RKO (cell line): ENCODE results near the gene NUP98.
"Not testable (repeated sequence)": the region's sequence is repeated elsewhere in the genome, so short reads cannot be mapped to it uniquely, and the experiment has no call there.

ENCODE experiments used
- DNase-seq: peaks from one replicate; pipeline ENCODE4 v3.0.0-alpha.2; 2016; ENCODE audit warnings: low spot score

Gene NUP98

DNA sequence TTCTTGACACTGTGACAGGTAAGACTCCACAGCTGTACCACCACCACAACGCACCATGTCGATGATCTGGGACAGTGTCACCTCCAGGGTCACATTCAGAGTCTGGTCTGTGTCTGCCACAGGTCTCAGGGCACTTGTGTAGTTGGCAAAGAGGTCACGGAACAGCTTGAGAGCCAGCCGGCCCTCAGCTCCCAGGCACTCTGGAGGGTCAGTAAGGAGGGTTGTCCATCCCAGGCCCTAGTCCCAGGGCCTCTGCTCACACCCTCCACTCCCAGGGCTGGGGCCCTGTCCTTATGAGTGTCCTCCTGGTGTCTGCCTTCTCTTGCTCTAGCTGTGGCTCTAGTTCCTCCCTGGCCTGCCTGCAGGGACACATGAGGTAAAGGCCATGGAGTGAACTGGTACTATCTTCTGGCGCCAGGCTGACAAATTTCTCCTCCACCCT lies 127.6 kb downstream of the NUP98 start:
- DNase-seq = no peak

DNA sequence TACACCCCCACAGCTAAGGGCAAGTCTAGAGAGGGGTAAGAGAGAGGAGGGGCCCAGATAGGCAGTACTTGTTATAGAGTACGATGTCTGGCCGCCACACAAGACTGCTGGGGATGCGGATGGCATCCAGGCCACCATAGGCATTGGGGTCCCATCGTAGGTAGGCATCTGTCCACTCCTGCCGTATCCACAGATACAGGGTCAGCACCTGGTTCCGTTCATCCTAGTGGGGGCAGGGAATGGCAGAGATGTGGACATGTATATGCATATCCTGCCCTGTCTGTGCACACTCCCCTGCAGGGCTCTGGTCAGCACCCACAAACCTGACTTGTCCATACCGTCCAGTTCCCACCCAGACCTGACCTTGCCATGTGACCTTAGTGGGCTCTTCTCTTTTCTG lies 128.2 kb downstream of the NUP98 start:
- no peak for DNase-seq

DNA sequence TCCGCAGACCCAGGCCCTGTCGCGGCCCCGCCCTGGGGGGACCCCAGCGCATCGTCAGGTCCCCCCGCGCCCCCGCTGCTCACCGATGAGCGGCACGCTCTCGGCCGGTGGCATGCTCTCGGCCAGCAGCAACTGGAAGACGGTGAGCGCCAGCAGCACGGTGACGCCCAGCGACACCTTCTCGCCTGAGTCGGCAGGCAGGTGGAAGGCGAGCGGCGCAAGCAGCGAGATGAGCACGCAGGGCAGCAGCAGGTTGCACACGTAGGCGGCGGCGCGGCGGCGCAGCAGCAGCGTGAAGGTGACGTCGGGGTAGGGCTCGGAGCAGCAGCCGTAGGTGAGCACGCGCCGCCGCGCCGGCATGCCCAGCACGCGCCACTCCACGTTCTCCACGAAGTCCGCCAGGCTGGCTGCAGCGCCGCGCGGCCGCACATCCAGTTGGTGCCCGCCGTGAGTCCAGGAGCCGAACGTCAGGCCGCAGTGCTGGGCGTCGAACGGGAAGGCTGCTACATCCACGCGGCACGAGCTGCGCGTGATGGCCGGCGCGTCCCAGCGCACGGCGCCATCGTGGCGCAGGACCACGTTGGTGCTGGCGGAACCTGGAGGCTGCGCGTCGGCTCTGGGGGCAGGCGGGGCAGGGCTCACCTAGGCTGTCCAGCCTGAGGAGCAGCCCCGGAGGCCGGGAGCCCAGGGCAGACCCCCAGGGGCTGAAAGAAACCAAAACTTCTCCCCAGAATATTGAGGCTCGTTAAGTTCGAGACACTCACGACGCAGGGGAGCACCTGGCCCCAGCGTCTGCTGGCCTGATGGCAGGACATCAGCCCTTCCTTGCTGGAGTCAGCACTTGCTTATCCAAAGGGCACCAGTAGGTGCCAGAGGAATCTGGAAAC lies 130.0 kb downstream of the NUP98 start:
- DNase-seq = no peak

DNA sequence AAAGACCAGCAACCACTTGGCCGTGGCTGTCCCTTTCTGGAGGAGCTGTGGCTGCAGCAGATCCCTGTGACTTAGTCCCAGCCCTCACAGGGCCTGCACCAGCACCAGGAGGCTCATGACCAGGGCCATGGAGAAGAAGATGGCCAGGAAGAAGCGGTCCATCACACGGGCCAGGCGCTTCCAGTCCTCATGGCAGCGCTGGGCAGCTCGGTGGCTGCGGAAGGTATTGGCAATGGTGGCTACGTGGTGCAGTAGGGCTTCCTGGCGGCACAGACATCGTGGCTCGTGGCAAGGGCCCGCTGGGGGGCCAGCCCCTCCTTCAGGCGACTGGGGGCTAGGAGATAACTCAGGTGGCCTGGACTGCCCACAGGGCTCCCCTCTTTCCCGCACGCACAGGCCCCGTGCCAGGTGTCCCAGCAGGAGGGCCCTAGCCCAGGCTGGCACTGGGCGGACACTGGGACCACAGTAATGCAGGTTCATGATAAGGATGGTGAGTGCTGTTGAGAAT lies 131.3 kb downstream of the NUP98 start:
- DNase-seq = no peak

DNA sequence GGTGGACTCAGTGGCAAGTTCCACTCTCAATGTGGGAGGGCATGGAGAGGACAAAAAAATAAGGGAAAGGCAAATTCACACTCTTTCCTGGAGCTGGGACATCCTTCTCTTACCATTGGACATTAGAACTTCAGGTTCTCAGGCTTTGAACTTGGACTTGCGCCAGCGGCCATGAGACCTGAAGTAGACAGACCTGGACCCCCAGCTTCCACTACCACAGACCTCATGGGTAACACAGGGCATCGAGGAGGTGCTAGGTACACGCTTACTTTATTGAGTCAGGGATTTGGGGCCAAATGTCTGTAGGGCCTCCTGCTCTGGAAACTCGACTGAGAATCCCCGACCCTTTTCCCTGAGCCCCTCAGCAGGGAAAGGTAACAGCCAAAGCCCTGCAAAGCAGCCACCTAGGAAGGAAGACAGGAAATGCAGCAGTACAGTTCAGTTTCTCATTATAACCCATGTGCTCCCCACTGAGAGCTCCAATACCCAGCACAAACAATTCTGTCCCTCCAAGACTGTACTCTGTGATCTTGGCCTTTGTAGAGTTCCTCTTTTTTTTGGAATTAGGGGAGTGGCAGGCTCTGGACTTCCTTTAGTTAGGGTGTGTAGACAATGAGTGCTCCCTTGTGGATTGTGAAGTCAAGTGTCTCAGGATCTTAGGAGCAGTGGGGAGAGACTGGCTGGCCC lies 131.9 kb downstream of the NUP98 start:
- no peak for DNase-seq

DNA sequence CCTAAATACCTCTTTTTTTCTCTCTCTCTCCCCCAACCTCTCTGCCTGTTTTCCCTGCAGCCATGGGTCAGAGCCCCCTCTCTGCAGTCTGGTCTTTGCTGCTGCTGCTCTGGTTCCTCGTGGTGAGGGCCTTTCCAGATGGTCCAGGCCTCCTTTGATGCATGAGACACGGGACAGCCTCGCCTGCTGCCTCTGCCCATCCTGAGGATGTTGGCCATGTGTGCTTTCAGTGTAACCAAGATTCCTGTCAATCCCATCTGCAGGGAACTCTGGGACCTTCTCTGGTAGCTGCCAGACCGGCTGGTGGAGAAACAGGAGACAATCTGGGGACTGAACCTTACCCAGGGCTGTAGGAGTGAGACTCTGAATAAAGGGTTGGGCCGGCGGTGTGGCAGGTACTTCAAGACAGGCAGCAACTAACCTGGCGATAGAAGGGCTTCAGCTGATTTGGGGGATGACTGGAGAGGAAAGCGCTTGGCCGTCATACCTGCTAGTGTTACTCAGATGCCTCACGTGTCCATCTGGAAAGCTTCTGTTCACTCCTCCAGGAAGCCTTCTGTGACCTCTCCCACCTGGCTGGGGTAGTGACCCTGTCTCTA lies 133.2 kb downstream of the NUP98 start:
- no peak for DNase-seq

DNA sequence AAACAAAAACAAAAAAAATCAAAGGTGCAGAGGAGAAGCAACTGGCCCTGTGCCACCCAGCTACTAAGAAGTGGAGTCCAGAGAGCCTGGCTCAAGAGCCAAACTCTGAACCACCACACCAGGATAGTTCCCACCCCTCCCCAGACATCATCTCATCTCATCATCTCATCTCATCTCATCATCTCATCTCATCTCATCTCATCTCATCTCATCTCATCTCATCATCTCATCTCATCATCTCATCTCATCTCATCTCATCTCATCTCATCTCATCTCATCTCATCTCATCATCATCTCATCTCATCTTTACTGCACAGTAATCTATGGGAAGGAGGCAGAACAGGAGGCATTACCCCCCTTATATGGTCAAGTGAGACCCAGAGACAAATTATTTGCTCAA lies 134.5 kb downstream of the NUP98 start:
- DNase-seq = no peak

DNA sequence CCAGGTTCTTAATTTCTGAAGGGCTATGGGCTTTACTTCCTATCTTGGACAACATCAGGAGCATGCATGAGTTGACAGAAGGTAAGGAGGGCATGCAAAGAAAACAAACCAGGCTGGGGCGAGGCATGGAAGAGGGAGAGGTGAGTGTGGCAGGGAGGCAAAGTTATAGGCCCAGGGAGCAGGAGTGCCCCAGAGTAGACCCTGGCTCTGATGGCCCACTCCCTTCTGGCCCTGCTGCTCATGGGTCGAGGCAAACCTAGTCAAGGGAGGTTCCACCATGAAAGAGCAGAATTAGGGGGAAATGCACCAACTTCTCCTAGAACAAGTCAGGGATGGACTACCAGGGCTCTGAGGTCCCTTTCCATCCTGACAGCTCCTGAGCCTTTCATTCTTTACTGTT lies 136.4 kb downstream of the NUP98 start:
- DNase-seq = no peak

DNA sequence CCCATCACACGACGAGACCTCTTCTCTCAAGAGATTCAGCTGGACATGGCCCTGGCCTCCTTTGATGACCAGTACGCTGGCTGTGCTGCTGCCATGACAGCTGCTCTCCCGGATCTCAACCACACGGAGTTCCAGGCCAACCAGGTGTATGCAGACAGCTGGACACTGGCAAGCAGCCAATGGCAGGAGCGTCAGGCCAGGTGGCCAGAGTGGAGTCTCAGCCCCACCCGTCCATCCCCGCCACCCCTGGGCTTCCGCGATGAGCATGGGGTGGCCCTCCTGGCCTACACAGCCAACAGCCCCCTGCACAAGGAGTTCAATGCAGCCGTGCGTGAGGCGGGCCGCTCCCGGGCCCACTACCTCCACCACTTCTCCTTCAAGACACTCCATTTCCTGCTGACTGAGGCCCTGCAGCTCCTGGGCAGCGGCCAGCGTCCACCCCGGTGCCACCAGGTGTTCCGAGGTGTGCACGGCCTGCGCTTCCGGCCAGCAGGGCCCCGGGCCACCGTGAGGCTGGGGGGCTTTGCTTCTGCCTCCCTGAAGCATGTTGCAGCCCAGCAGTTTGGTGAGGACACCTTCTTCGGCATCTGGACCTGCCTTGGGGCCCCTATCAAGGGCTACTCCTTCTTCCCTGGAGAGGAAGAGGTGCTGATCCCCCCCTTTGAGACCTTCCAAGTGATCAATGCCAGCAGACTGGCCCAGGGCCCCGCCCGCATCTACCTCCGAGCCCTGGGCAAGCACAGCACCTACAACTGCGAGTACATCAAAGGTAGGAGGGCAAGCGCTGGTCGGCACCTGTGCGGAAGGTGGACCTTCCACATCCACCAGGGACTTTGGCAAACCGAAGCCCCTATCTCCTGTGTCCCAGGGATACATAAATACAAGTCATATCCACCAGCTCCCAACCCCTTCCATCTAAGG lies 137.5 kb downstream of the NUP98 start:
- DNase-seq = no peak

DNA sequence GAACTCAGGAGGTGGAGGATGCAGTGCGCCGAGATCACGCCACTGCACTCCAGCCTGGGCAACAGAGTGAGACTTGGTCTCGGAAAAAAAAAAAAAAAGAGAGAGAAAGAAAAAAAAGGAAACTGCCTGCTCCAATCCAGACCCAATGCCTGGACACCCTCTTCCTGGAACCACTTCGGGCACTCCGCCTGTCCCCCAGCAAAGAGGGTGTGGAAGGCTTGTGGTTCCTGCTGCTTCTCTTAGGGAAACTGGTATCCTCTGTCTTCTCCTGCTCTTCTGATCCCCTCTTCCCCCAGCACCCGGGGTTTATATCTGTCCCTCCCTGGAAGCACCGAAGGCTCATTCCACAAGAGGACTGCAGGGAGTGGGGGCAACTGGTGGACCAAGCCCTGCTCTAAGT lies 139.1 kb downstream of the NUP98 start:
- no peak for DNase-seq

DNA sequence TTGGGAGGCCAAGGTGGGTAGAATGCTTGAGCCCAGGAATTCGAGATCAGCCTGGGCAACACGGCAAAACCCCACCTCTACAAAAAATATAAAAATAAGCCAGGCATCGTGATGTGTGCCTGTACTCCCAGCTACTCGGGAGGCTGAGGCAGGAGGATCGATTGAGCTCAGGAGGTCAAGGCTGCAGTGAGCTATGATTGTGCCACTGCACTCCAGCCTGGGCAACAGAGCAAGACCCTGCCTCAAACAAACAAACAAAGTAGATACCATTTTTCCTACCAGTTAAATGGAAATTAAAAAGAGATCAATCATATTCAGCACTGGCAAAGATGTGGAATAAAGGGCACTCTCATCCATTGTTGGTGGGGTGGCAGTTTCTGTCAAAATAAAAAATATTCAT lies 140.0 kb downstream of the NUP98 start:
- not testable (repeated sequence) for DNase-seq

DNA sequence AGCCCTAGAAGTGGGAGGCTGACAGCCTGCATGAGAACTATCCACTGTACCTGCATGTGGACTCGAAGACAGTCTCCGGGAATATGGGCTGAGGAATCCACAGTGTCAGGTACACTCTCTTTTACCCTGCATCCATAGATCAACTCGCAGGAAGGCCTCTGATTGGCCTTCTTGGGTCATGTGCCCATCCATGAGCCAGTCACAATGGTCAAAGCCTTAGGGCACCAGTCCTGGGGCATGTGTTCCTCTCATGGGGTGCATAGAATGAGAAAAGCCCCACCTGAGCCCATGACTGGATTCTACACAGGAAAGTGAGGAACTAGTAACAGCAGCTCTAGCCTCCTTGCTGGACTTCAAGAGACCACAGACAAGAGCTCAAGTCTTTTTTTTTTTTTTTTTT lies 141.8 kb downstream of the NUP98 start:
- no peak for DNase-seq

DNA sequence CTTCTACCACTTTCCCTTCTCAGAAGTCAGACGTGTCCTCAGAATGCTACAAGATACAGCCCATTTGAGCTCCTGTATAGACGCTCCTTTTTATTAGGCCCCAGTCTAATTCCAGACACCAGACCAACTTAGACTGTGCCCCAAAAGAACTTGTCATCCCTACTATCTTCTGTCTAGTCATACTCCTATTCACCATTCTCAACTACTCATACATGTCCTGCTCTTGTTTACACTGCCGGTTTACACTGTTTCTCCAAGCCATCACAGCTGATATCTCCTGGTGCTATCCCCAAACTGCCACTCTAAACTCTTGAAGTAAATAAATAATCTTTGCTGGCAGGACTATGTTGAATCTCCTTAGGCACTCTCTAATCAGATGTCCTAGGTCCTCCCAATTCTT lies 144.8 kb downstream of the NUP98 start:
- DNase-seq = not testable (repeated sequence)

DNA sequence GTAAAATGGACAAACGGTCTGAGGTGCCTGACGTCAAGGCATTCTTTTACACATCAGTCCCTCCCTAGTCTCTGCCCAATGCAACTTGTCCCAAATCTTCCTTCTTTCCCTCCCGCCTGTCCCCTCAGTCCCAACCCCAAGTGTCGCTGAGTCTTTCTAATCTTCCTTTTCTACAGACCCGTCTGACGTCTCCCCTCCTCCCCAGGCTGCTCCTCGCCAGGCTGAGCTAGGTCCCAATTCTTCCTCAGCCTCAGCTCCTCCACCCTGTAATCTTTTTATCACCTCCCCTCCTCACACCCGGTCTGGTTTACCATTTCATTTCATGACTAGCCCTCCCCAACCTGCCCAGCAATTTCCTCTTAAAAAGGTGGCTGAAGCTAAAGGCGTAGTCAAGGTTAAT lies 148.0 kb downstream of the NUP98 start:
- DNase-seq = not testable (repeated sequence)

DNA sequence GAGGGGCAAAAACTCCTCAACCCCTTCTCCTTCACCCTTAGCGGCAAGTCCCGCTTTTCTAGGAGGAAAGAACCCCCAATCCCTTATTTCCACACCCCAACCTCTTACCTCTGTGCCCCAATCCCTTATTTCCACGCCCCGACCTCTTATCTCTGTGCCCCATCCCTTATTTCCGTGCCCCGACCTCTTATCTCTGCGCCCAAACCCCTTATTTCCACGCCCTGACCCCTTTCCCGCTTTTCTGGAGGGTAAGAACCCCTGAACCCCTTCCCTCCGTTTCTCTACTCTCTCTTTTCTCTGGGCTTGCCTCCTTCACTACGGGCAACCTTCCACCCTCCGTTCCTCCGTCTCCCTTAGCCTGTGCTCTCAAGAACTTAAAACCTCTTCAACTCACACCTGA lies 148.5 kb downstream of the NUP98 start:
- not testable (repeated sequence) for DNase-seq

DNA sequence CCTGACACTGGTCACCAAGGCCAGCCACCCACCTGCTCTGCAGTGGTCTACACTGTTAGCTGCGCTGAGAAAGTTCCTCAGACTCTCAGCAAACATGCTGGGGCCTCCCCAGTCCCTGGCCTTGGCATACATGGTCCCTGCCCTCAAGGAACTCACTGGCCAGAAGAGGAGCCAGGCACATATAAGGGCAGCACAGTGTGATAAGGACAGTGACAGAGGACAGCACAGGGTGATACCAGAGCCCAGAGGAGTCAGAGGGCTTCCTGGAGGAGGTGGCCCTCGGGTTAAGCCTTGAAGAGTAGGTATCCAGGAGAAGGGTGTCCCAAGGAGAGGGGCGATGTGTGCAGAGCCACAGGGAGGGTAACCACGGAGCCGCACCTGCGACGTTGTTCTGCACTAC lies 151.8 kb downstream of the NUP98 start:
- no peak for DNase-seq

DNA sequence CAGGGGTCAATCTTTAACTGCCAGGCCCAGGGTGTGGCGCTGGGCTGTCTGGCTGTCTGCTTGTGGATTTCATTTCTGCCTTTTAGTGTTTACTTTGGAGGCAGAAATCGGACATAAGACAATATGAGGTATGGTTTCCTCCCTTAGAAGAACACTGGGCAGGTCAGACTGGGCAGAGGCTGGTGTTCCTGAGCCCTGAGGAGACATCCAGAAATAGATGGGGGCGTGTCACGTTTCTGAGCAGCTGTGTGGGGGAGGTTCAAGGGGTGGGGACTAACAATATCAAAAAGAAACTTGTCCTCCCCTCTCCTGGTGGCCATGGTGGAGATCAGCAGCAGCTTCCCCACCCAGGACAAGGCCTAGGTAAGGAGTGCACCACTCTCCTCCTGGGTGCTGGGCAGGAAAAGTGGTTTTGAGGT lies 152.5 kb downstream of the NUP98 start, which contains the start of gene ART1:
ART1 (plus strand) TSS at position 312 of the 419 bp plus-strand sequence. CDS start 14,086 bp downstream, outside the sequence.
- no peak for DNase-seq

DNA sequence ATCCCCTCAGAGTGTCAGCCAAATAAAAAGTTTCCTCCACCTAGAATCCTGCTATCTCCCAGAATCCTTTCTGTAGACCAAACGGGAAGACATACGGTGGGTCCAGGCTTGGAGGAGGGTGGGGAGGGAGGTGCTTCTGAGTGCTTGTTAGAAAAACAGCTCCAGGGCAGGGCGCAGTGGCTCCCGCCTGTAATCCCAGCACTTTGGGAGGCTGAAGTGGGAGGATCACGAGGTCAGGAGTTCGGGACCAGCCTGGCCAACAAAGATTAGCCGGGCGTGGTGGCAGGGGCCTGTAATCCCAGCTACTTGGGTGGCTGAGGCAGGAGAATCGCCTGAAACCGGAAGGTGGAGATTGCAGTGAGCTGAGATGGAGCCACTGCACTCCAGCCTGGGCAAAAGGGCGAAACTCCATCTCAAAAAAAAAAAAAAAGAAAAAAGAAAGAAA lies 154.2 kb downstream of the NUP98 start:
- not testable (repeated sequence) for DNase-seq

DNA sequence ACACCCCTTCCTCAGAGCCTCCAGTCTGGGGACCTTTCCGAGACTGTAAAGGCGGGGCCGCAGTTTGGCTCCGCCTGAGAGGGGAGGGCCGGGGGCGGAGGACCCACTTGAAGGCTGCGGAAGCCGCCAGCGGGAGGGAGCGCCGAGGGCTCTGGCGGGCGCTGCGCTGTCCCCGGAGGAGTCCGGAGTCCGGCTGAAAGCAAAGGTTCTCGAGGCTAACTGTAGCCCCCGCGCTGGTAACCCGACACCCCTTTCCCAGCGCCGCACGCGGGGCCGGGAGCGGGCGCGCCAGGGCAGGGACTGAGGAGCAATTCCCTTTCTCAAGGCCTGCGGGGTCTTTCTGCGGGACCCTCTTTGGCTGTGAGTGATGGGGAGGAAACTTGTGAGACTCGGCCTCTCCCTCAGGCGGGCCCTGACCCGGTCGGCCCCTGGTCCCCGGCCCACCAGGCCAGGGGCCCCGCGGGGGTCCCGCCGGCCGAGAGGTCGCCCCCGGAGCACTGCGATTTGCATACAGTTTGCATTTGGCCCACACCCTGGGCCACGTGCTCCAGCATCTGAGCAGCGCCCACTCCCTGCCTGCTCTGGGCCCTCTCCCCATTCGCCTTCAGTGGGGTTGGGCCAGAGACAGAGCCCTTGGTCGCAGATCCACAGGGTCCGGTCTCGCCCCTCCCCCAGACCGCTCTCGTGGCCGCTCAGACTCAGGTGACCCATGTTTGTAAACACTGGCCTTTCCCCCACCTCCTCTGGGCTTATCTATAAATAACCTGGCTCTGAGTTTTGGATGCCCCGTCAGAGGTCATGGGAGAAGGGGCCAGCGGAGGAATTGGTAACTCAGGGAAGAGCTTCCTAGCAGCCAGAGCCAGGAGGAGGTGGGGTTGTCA lies 155.0 kb downstream of the NUP98 start:
- DNase-seq = peak; percentile 65

DNA sequence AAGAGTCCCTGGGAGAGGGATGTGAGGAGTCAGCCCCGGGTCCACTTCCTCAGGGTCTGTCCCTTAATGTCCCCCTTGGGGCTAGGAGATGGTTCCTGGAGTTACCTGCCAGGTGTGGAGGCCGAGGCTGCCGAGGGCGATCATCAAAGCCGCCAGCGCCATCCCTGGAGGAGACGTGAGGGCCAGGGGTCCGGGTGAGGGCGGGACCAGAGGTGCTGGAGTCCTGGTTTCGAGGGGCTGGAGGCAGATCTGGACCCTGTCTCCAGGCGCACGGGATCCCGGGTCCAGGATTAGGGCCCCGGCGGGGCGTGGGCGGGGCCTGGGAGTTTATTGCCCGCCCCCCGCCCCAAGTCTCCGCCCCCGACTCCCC lies 155.7 kb downstream of the NUP98 start, which contains the start of gene ART5:
ART5 (minus strand) TSS at position 292 of the 370 bp plus-strand sequence; CDS start at position 162, 130 bp downstream.
- DNase-seq = no peak
